Measurements from ENCODE around the gene TXNRD1.
"Not testable (repeated sequence)": the region's sequence is repeated elsewhere in the genome, so short reads cannot be mapped to it uniquely, and the experiment has no call there.

Gene TXNRD1

GRCh38 chr12:104372061-104372720, 156.6 kb downstream of the TXNRD1 start:
- DNase-seq (ENCODE audit: low read depth): no peak

DNA sequence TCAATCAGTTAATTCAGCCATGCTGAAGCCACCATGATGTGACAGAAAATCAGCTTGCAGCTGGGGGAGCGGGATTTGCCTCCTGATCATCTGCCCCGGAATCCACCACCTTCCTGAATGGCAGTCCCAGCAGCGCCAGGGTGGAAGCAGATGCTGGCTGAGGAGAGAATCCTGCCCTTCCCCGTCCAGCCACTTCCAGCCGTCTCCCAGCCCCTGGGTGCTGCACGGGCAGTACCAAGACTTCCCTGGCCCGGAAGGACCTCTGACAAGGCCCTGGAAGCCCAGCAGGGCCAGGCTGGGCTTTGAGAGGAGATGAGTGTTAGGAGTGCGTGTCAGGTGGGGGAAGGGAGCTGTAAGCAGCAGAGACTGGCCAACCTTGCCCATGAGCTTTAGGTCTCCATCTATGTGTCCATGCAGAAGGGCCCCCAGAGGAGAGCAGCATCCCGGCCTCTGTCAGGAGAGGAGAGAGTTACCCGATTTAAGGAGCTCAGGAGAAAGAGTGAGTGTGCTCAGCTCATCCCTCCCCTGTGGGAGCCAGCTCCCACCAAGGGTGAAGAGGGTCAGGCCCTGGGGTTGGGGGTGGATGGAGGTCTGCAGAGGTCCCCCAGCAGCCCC, 157.2 kb downstream of the TXNRD1 start:
- DNase-seq (ENCODE audit: low read depth): no peak

GRCh38 chr12:104374071-104374470, 158.5 kb downstream of the TXNRD1 start:
- no peak for DNase-seq (ENCODE audit: low read depth)

DNA sequence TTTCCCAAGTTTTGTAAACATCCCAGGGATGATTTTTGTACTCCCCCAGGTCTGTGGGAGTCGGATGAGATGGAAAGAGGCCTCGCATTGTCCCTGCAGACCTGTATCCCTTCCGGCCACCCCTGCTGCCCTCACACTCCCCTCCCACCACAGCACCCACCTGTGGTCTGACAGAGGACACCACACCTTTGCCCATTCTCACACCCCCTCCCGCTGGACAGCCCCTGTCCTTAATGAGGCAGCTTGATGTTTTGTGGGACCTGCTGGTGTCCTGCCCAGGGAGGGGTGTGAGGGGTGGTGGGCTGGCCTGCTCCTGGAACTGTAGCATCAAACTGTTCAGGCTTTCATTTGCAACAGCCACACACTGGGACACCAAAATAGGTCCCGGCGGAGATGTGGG, 159.2 kb downstream of the TXNRD1 start:
- DNase-seq (ENCODE audit: low read depth): no peak

DNA sequence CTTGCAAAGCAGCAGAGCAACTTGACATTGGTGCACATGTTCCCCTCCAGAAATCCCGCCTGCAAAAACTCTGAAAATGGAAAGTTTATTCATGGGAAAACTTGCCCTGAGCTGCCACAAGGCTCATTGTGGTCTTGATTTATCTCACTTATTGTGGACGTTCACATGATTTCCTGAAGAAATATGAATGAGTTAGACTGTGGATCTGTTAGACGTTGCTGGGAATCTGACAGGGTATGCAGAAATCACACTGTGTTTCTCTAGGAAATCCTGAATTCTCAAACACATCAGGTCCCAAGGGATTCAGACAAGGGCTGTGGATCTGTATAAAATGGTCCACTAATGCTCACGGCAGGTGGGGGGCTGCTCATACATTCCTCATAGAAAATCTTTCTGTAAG, 160.2 kb downstream of the TXNRD1 start:
- DNase-seq (ENCODE audit: low read depth): no peak

DNA sequence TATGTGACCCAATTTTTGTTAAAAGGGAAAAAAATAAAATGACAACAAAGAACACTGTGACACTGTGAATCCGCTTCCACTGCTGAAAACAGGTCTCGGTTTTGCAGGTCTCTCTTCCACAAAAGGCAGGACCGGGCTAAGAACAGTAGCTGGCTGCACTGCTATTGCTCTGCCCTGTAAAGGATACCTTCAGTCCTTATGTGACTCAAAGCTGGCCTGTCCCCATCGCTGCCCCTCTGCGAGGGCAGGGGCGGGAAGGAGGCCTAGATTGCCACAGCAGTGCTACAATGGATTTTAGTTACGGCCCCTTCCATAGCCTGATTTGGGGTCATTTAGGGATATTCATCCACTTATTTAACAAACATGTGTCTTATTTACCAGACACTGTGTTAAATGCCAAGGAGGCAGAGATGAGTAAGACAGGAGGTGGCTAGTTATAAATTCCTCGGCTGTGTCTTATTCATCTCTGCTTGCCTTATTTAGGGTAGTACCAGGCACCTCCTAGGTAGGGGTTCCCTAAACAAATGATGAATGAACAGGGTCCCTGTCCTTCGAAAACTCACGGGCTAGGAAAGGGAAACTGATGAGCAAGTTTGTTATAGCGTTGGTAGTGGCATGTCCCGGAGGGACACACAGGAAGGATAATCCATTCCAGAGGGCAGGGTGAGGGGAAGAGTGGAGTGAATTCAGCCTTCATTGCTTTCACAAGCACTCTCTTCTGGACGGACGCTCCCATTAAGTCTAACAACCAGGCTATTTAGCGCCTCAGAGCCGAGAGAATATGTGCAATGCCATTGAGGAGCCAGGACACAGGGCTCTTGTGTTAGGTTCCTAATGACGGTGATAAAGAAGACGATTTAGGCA, 161.3 kb downstream of the TXNRD1 start:
- no peak for DNase-seq (ENCODE audit: low read depth)

- DNase-seq (ENCODE audit: low read depth): no peak
Measured at GRCh38 chr12:104377514-104377812, 161.9 kb downstream of the TXNRD1 start.

- DNase-seq (ENCODE audit: low read depth): no peak
Measured at GRCh38 chr12:104378427-104378826, 162.8 kb downstream of the TXNRD1 start.

GRCh38 chr12:104381341-104381730, 165.8 kb downstream of the TXNRD1 start:
- DNase-seq (ENCODE audit: low read depth): no peak

GRCh38 chr12:104381731-104382480, 166.3 kb downstream of the TXNRD1 start:
- peak; percentile 67 for DNase-seq (ENCODE audit: low read depth)

- DNase-seq (ENCODE audit: low read depth): no peak
Measured at GRCh38 chr12:104384141-104384880, 168.7 kb downstream of the TXNRD1 start.

DNA sequence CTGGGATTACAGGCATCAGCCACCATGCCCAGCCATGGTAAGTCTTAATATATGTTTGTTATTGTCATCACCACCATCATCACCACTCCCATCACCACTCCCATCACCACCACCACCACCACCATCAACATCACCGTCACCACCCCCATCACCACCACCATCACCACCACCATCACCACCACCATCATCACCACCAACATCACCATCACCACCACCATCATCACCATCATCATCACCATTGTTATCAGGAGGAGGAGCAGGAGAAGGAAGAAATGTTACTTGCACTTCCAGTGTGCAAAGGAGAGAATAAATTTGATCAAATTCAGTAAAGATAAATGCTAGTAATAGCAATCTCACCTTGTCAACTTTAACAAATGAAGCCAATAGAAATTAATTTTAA, 169.9 kb downstream of the TXNRD1 start:
- DNase-seq (ENCODE audit: low read depth): no peak

DNA sequence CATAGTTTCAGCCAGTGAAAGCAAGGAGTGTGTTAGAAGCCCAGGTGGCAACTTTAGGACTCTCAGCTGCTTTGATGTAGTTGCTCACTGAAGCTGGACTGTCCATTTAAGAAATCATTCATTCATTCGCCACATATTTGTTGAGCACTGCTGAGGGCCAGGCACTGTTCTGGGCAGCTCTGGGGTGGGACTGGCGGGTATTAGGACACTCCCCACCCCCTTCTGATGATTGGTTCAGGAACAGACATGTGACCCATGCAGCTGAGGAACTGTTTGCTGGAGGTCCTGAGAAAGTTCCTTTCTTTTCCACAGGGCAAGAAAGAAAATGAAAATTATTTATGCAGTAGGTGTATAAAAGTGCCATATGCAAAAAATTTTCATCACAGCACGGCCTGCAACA, 170.9 kb downstream of the TXNRD1 start:
- no peak for DNase-seq (ENCODE audit: low read depth)

GRCh38 chr12:104387190-104387589, 171.6 kb downstream of the TXNRD1 start:
- DNase-seq (ENCODE audit: low read depth): no peak

DNA sequence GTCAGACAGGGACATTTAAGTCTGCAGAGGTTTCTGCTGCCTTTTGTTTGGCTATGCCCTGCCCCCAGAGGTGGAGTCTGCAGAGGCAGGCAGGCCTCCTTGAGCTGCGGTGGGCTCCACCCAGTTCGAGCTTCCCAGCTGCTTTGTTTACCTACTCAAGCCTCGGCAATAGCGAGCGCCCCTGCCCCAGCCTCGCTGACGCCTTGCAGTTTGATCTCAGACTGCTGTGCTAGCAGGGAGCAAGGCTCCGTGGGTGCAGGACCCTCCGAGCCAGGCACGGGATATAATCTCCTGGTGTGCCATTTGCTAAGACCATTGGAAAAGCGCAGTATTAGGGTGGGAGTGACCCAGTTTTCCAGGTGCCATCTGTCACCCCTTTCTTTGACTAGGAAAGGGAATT, 178.5 kb downstream of the TXNRD1 start:
- DNase-seq (ENCODE audit: low read depth): not testable (repeated sequence)
